Spleen (tissue), 7 donors: Measurements from ENCODE around the gene FRMD7.

Experiments used
- POLR2A ChIP-seq, 3 donors: fragments of 450-650 bp; IDR thresholded peaks; one replicate each; pipeline ENCODE4 v1.5.1; 2017; ENCODE audit warnings: antibody characterized with exemption in 3 of 3, mild to moderate bottlenecking in 1 of 3
- POLR2AphosphoS5 ChIP-seq, 3 donors: sonication (generic); formaldehyde crosslinking; IDR thresholded peaks; one replicate each; pipeline ENCODE4 v1.5.1; 2017; ENCODE audit warnings: antibody characterized with exemption in 3 of 3
- TF ChIP-seq, protein P1 (sequence below), 11 experiments: fragments of 200-600 bp in 7 of 11; fragments of 450-650 bp in 4 of 11; sonication (generic) in 4 of 11; IDR thresholded peaks in 8 of 11; conservative IDR thresholded peaks in 3 of 11; 1 replicate in 7 of 11; 2 replicates in 4 of 11; pipeline versions ENCODE4 v1.4.0 to v1.8.0; 2016 to 2021; ENCODE audit warnings: antibody characterized with exemption in 11 of 11, inconsistent platforms in 4 of 11, mild to moderate bottlenecking in 1 of 11
- donor health status: DM: no; HTN: no; CAD: no; lungs with moderate emphysema.
- donor health status: DM: no; HTN: no; CAD: no.
- donor health status: DM: no; HTN: no; CAD: no.

DNA sequence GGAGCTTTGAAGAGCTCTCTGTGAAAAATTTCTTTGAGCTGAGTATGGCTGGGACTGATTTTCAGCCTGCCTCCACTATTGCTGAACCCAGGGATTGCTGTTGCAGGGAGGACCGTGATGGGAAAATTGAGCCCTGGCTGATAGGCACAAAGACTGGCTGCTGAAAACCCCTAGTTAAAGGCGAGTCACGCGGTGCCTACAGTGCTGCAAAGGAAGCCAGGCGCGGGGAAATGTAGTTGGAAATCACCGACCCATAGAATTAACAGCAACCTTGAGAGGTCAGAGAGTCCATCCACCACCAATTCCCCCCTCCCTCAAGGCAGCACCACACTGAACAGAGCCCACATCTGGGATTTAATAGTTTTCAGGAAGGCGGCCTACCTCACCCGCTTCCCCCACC lies 26.0 kb downstream of the FRMD7 start:
- TF ChIP-seq, protein P1, sequence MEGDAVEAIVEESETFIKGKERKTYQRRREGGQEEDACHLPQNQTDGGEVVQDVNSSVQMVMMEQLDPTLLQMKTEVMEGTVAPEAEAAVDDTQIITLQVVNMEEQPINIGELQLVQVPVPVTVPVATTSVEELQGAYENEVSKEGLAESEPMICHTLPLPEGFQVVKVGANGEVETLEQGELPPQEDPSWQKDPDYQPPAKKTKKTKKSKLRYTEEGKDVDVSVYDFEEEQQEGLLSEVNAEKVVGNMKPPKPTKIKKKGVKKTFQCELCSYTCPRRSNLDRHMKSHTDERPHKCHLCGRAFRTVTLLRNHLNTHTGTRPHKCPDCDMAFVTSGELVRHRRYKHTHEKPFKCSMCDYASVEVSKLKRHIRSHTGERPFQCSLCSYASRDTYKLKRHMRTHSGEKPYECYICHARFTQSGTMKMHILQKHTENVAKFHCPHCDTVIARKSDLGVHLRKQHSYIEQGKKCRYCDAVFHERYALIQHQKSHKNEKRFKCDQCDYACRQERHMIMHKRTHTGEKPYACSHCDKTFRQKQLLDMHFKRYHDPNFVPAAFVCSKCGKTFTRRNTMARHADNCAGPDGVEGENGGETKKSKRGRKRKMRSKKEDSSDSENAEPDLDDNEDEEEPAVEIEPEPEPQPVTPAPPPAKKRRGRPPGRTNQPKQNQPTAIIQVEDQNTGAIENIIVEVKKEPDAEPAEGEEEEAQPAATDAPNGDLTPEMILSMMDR (IDR thresholded peaks at IDR 0.05 in 8 of 11, conservative IDR thresholded peaks at IDR 0.05 in 3 of 11): no peak
- TF ChIP-seq POLR2A (IDR thresholded peaks at IDR 0.05) (no peak), POLR2AphosphoS5 (IDR thresholded peaks at IDR 0.05) (no peak)
